ENCODE measurements around the gene ROR1. TPM values are rescaled to one million over a fixed set of nuclear protein-coding genes. Genes with fewer than 3 reads are reported as not detected.

Gene ROR1
- total and polyA plus RNA-seq, 2 of the 4 experiments (the other 2 are of a cell fraction), result 4.4 to 10.0 TPM

DNA sequence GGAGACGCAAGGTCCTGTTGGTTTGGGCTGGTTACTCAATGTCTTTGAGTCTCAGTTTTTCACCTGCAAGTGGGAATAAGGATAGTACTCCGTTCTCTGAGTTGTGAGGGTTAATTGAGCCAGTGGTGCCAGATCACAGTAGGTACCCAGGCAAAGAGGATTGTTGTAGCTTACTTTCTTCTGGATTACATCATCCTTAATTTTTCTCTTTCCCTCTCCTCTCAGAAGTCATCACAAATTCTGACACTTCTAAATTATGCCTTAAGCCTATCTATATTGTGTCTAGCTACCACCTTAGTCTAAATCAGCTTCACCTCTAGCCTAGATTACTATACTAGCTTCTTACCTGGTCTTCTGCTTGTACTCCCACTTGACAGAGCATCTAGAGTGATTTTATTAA, 149.5 kb downstream of the ROR1 start:
- H4K91ac ChIP-seq (ENCODE audit: insufficient read depth, low read depth, low read length), result no peak overlapping the region
- no peak overlapping the region for H2AK5ac ChIP-seq (ENCODE audit: low read depth, low read length)
- no peak overlapping the region for H3K23ac ChIP-seq (ENCODE audit: low read depth, low read length)
- no peak overlapping the region for H4K8ac ChIP-seq (ENCODE audit: low read depth in 2 of 2, low read length in 2 of 2)
- no peak overlapping the region for H2BK20ac ChIP-seq (ENCODE audit: low read depth, low read length)
- no TSS peak for BruUV-seq (replicated peaks)
- ChIA-PET CTCF (interaction anchor here (0.7 kb wide), 1 partner anchor 320 kb away, joined by 3 read pairs; no protein-coding TSS in a partner anchor), POLR2A (ENCODE audit: unreplicated experiment) (no interaction called here)
- H3K14ac ChIP-seq (replicated peaks; ENCODE audit: low read depth, low read length), result no peak overlapping the region
- no peaks in the 10 kb centered on the region for H3K9me3 ChIP-seq (ENCODE audit: control insufficient read depth, insufficient read depth, low read length)
- no peak overlapping the region for H3K4me3 ChIP-seq (ENCODE audit: insufficient read depth, low read depth, low read length)
- H3K27ac ChIP-seq (ENCODE audit: insufficient read depth, low read length), result no peak overlapping the region
- H3K79me1 ChIP-seq (ENCODE audit: low read depth in 1 of 2, low read length in 2 of 2), result peaks cover 0 to 5% of the 10 kb centered on the region in 2 experiments; a peak in 1 of 4 replicates
- intact Hi-C loops (cut with micrococcal nuclease), result loop anchor here (5.0 kb wide), 1 partner anchor 251 kb away; no protein-coding TSS in a partner anchor
- WGBS, 2 experiments (ENCODE audit: extremely low coverage in 2 of 2, insufficient read length in 1 of 2), result no CpG with 5 or more reads among the region's 2 CpGs
- TF ChIP-seq CHD1 (IDR thresholded peaks at IDR 0.05; ENCODE audit: low read depth, low read length) (no peak), RFX5 (IDR thresholded peaks at IDR 0.05; ENCODE audit: low read depth, low read length) (no peak), RAD21 (IDR thresholded peaks at IDR 0.05; ENCODE audit: low read length) (no peak), NFE2L2 (IDR thresholded peaks at IDR 0.05; ENCODE audit: low read depth, low read length) (no peak)
- TF ChIP-seq, protein P1, sequence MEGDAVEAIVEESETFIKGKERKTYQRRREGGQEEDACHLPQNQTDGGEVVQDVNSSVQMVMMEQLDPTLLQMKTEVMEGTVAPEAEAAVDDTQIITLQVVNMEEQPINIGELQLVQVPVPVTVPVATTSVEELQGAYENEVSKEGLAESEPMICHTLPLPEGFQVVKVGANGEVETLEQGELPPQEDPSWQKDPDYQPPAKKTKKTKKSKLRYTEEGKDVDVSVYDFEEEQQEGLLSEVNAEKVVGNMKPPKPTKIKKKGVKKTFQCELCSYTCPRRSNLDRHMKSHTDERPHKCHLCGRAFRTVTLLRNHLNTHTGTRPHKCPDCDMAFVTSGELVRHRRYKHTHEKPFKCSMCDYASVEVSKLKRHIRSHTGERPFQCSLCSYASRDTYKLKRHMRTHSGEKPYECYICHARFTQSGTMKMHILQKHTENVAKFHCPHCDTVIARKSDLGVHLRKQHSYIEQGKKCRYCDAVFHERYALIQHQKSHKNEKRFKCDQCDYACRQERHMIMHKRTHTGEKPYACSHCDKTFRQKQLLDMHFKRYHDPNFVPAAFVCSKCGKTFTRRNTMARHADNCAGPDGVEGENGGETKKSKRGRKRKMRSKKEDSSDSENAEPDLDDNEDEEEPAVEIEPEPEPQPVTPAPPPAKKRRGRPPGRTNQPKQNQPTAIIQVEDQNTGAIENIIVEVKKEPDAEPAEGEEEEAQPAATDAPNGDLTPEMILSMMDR (conservative IDR thresholded peaks at IDR 0.05; ENCODE audit: low read depth, low read length), result no peak
- ATAC-seq (ENCODE audit: low read depth) (no peak), DNase-seq (no peak)
- H3K9ac ChIP-seq (ENCODE audit: low read depth, low read length), result no peak overlapping the region
- H2AFZ ChIP-seq (replicated peaks; ENCODE audit: low read length, poor library complexity), result no peak overlapping the region
- H3K4me1 ChIP-seq (ENCODE audit: control insufficient read depth, insufficient read depth, low read length), result peaks cover 9% of the 10 kb centered on the region
- peaks cover 2% of the 10 kb centered on the region for H3K27me3 ChIP-seq (ENCODE audit: control insufficient read depth, insufficient read depth, low read length)
- H2BK120ac ChIP-seq (ENCODE audit: low read depth, low read length), result no peak overlapping the region
- dilution Hi-C loops (cut with HindIII; ENCODE audit: low sequenced_read_pairs, unreplicated experiment), result no loop called here
- H2AK9ac ChIP-seq (replicated peaks; ENCODE audit: low read depth, low read length, poor library complexity), result no peak overlapping the region
- H2BK5ac ChIP-seq (ENCODE audit: low read depth, low read length, poor library complexity, severe bottlenecking), result no peak overlapping the region
- in situ Hi-C loops (cut with MboI; ENCODE audit: low sequenced_read_pairs), result loop anchor here (5.0 kb wide), 1 partner anchor 319 kb away; no protein-coding TSS in a partner anchor
- H3K9me1 ChIP-seq (ENCODE audit: insufficient read depth, low read length), result peaks cover 5% of the 10 kb centered on the region
- no peak overlapping the region for H3K18ac ChIP-seq (ENCODE audit: low read depth, low read length)
- H3K36me3 ChIP-seq (ENCODE audit: control insufficient read depth, insufficient read depth, low read length), result no peaks in the 10 kb centered on the region
- no peak overlapping the region for H3K56ac ChIP-seq (ENCODE audit: extremely low read depth, insufficient read depth, low read length)
- peaks cover 4% of the 10 kb centered on the region; the same call in 1 of the 2 replicates for H4K20me1 ChIP-seq (ENCODE audit: insufficient read depth, low read length)
- no peak overlapping the region for H3K4me2 ChIP-seq (ENCODE audit: low read depth, low read length)
- no peak overlapping the region; the same call in 1 of the 2 replicates for H3K4ac ChIP-seq (ENCODE audit: low read depth, low read length)
- no peak overlapping the region for H2BK15ac ChIP-seq (ENCODE audit: low read depth, low read length)
- H4K5ac ChIP-seq (ENCODE audit: low read depth, low read length), result no peak overlapping the region
